Body of pancreas (tissue), 4 donors: ENCODE data around the gene GALNT16. TPM values are rescaled to one million over a fixed set of nuclear protein-coding genes. Genes with fewer than 3 reads are reported as not detected.

Source experiments
- ATAC-seq: fragments of 150-250 bp; one replicate; pipeline ENCODE4 v1.9.1; 2016
- DNase-seq, 4 donors: peaks; one replicate each; pipeline ENCODE4 v3.0.0-alpha.2; 2019
- H3K27ac ChIP-seq, 4 donors: fragments of 200-600 bp; sonication (generic); 1 replicate in 3 of 4; 2 replicates in 1 of 4; pipeline versions ENCODE4 v1.5.1 to v1.6.1; 2016 to 2019; ENCODE audit warnings: mild to moderate bottlenecking in 1 of 4, mixed read lengths in 1 of 4, moderate library complexity in 1 of 4
- H3K27me3 ChIP-seq, 2 donors: fragments of 200-600 bp; sonication (generic); one replicate each; pipeline ENCODE4 v1.6.0; 2016; ENCODE audit warnings: mild to moderate bottlenecking in 1 of 2
- H3K36me3 ChIP-seq, 2 donors: fragments of 200-600 bp; sonication (generic); replicated peaks in 1 of 2; 2 replicates each; pipeline ENCODE4 v1.5.1; 2016; ENCODE audit warnings: low read depth in 2 of 2; ENCODE audit not compliant: insufficient read depth in 1 of 2
- H3K4me1 ChIP-seq: fragments of 200-600 bp; sonication (generic); one replicate; pipeline ENCODE4 v1.6.0; 2016
- H3K4me3 ChIP-seq, 2 donors: fragments of 200-600 bp; sonication (generic); 1 replicate in 1 of 2; 2 replicates in 1 of 2; pipeline ENCODE4 v1.5.1; 2016 to 2019
- H3K9me3 ChIP-seq, 3 donors: fragments of 200-600 bp; sonication (generic); 1 replicate in 2 of 3; 2 replicates in 1 of 3; pipeline ENCODE4 v1.5.1; 2016
- POLR2A ChIP-seq, 3 donors: fragments of 450-650 bp; IDR thresholded peaks; one replicate each; pipeline ENCODE4 v1.6.1; 2016; ENCODE audit warnings: antibody characterized with exemption in 3 of 3, mild to moderate bottlenecking in 2 of 3
- WGBS, 2 donors: methylation state at CpG; one replicate each; pipeline ENCODE4 v1.1.5; 2017; 5-methylcytosine and 5-hydroxymethylcytosine counted together
- intact Hi-C: fragments of 100-400 bp; cut with DNase I; formaldehyde crosslinking; loops from one replicate; pipeline ENCODE4 v1.15.1; 2023
- total RNA-seq, 2 donors: library from RNA; depleted of rRNA; stranded (reverse); fragments of >200 nt; gene quantifications; one replicate each; pipeline ENCODE4 v1.1.0, GENCODE V29; 2016
- TF ChIP-seq, protein P1 (sequence below), 7 experiments: fragments of 450-650 bp in 4 of 7; fragments of 200-600 bp in 3 of 7; sonication (generic) in 3 of 7; IDR thresholded peaks; one replicate each; pipeline ENCODE4 v1.5.1; 2016 to 2019; ENCODE audit warnings: antibody characterized with exemption in 7 of 7

Gene GALNT16
- total RNA-seq, 2 donors from 2014 or later: 1.3 to 5.6 TPM

DNA sequence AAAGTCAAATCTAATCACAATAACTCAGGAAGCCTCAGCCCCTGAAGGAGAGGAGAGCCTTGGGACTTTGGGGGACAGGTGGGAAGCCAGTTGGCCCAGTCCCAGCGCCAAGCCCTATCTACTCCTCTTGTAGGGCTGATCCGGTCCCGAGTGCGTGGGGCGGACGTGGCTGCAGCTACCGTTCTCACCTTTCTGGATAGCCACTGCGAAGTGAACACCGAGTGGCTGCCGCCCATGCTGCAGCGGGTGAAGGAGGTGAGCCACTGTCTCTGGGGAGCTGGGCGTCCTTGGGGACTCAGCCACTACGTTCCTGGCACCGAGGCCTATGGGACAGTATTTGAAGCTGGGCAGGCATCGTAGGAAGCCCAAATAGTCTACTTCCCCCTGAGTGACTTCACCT is 68.4 kb downstream of the GALNT16 start:
- no peak overlapping the region for H3K4me3 ChIP-seq
- no peak for DNase-seq
- no peak for ATAC-seq
- H3K9me3 ChIP-seq: no peaks in the 10 kb centered on the region
- H3K4me1 ChIP-seq: no peaks in the 10 kb centered on the region
- 80 to 95% methylated on average over 9 to 10 of the region's 15 CpGs for WGBS, 2 donors
- TF ChIP-seq POLR2A (IDR thresholded peaks at IDR 0.05): no peak
- TF ChIP-seq, protein P1, sequence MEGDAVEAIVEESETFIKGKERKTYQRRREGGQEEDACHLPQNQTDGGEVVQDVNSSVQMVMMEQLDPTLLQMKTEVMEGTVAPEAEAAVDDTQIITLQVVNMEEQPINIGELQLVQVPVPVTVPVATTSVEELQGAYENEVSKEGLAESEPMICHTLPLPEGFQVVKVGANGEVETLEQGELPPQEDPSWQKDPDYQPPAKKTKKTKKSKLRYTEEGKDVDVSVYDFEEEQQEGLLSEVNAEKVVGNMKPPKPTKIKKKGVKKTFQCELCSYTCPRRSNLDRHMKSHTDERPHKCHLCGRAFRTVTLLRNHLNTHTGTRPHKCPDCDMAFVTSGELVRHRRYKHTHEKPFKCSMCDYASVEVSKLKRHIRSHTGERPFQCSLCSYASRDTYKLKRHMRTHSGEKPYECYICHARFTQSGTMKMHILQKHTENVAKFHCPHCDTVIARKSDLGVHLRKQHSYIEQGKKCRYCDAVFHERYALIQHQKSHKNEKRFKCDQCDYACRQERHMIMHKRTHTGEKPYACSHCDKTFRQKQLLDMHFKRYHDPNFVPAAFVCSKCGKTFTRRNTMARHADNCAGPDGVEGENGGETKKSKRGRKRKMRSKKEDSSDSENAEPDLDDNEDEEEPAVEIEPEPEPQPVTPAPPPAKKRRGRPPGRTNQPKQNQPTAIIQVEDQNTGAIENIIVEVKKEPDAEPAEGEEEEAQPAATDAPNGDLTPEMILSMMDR (IDR thresholded peaks at IDR 0.05): no peak
- no peaks in the 10 kb centered on the region for H3K27me3 ChIP-seq
- no peak overlapping the region for H3K27ac ChIP-seq
- H3K36me3 ChIP-seq: no peaks in the 10 kb centered on the region
- intact Hi-C loops: no loop called here

DNA sequence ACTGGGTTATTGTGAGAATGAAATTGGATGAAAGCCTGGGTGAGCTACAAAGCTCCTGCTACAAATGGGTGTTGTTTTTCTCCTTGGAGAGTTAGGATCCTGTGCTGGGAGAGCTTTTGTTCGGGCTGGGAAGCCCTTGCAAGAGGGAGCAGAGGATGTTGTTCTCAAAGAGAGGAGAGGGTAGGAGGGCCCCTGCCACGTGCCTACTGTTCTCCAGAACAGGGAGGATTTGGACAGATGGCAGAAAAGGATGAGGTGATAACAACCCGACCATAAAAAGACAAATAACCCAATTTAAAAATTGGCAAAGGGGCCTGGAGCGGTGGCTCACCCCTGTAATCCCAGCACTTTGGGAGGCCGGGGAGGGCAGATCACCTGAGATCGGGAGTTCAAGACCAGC is 68.8 kb downstream of the GALNT16 start:
- ATAC-seq (no peak), DNase-seq (no peak)
- WGBS, 2 donors: 85 to 90% methylated on average over 6 of the region's 6 CpGs

DNA sequence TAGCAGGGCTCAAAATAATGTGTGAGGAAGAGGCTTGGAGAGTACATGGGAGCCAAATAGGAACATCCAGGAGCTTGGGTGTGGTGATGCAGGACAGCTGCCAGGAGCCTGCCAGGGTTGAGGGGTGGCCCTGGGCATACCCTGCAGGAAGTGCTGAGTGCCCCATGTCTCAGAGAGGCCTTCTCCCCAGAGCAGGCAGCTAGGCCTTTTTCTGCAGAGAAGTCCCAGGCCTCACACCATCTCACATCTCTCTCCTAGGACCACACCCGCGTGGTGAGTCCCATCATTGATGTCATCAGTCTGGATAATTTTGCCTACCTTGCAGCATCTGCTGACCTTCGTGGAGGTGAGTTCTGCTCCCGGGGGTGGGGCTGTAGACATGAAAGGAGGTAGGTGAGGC is 71.2 kb downstream of the GALNT16 start:
- intact Hi-C loops: no loop called here
- no peak for ATAC-seq
- TF ChIP-seq, protein P1 (IDR thresholded peaks at IDR 0.05): no peak
- no peak for TF ChIP-seq POLR2A (IDR thresholded peaks at IDR 0.05)
- H3K4me1 ChIP-seq: no peaks in the 10 kb centered on the region
- no peak overlapping the region for H3K4me3 ChIP-seq
- no peaks in the 10 kb centered on the region for H3K27me3 ChIP-seq
- H3K27ac ChIP-seq: no peak overlapping the region
- DNase-seq: no peak
- WGBS, 2 donors: 75 to 79% methylated on average over 2 to 4 of the region's 4 CpGs
- no peaks in the 10 kb centered on the region for H3K36me3 ChIP-seq
- no peaks in the 10 kb centered on the region for H3K9me3 ChIP-seq

More for the DNA sequence above, 68.8 kb downstream of the GALNT16 start:
- intact Hi-C loops: no loop called here
- Histone ChIP-seq H3K4me3 (no peak overlapping the region), H3K4me1 (no peaks in the 10 kb centered on the region), H3K27ac (no peak overlapping the region), H3K36me3 (no peaks in the 10 kb centered on the region), H3K27me3 (no peaks in the 10 kb centered on the region), H3K9me3 (no peaks in the 10 kb centered on the region)
- no peak for TF ChIP-seq POLR2A (IDR thresholded peaks at IDR 0.05)
- TF ChIP-seq, protein P1 (IDR thresholded peaks at IDR 0.05): no peak

DNA sequence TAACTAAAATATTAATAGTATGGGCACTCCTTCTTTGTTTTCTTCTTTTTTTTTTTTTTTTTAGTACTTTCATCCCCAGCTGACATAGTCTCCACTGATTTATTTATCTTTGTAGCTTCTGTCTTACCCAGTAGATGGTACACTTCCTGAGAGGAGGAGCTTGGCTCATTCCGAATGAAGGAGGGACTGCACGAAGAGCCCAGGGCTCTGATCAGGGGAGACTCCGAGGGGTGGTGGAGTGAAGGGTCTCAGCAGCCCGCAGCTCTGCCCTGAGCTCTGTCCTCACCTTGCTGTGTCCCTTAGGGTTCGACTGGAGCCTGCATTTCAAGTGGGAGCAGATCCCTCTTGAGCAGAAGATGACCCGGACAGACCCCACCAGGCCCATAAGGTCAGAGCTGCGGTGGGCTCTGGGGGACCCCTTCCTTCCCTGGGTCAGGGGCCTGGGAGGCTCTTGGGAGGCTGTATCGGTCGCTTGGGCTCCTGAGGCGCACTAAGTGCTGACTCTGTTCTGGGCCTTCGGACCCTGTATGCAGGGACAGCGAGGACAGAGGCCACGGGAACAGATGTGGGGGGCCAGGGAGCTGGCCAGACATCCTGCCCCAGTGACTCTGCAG is 72.9 kb downstream of the GALNT16 start:
- WGBS, 2 donors: 79 to 80% methylated on average over 2 to 13 of the region's 13 CpGs

More for the DNA sequence above, 72.9 kb downstream of the GALNT16 start:
- no peak for ATAC-seq
- no peaks in the 10 kb centered on the region for H3K36me3 ChIP-seq
- H3K27ac ChIP-seq: no peak overlapping the region
- no peaks in the 10 kb centered on the region for H3K9me3 ChIP-seq
- H3K4me1 ChIP-seq: no peaks in the 10 kb centered on the region
- intact Hi-C loops: no loop called here
- H3K27me3 ChIP-seq: no peaks in the 10 kb centered on the region
- TF ChIP-seq, protein P1 (IDR thresholded peaks at IDR 0.05): no peak
- no peak for TF ChIP-seq POLR2A (IDR thresholded peaks at IDR 0.05)
- H3K4me3 ChIP-seq: no peak overlapping the region
- no peak for DNase-seq
